Measurements from ENCODE around the gene MERTK. TPM values are rescaled to one million over a fixed set of nuclear protein-coding genes. Genes with fewer than 3 reads are reported as not detected.

MERTK gene
- total RNA-seq, 4 donors from 2014 or later = 10.6 to 36.6 (median 24.6) TPM

DNA sequence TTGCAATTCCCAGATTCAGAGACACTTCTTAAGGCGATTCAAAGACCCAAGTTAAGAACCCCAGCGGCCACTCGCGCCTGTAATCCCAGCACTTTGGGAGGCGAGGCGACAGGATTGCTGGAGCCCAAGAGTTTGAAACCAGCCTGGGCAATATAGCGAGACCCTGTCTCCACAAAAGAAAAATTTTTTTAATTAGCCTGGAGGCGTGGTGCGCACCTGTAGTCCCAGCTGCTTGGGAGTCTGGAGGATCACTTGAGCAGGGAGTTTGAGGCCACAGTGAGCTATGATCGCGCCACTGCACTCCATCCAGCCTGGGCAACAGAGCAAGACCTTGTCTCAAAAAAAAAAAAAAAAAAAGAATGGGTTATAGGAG is 13.8 kb upstream of the MERTK start:
- TF ChIP-seq POLR2A (IDR thresholded peaks at IDR 0.05) = no peak
- TF ChIP-seq CTCF (IDR thresholded peaks at IDR 0.05) = no peak
- Histone ChIP-seq H3K27me3 (no peaks in the 10 kb centered on the region), H3K9me3 (no peaks in the 10 kb centered on the region), H3K4me1 (no peaks in the 10 kb centered on the region), H3K27ac (peak overlapping the region; percentile 77 to 87), H3K36me3 (no peaks in the 10 kb centered on the region), H3K4me3 (peak overlapping the region; percentile 84 to 90)
- intact Hi-C loops (cut with DNase I; ENCODE audit: low total_unique reads) = no loop called here
- DNase-seq = no peak

GRCh38 chr2:111896024-111896423 is 2.4 kb upstream of the MERTK start:
- Histone ChIP-seq H3K27ac (no peak overlapping the region), H3K9me3 (no peaks in the 10 kb centered on the region), H3K4me1 (peaks cover 4 to 5% of the 10 kb centered on the region in 2 donors), H3K4me3 (no peak overlapping the region), H3K36me3 (no peaks in the 10 kb centered on the region), H3K27me3 (no peaks in the 10 kb centered on the region)
- TF ChIP-seq CTCF (IDR thresholded peaks at IDR 0.05) = no peak
- TF ChIP-seq POLR2A (IDR thresholded peaks at IDR 0.05) = no peak
- intact Hi-C loops (cut with DNase I; ENCODE audit: low total_unique reads) = loop anchor here (5.0 kb wide), 1 partner anchor 151 kb away; no protein-coding TSS in a partner anchor
- DNase-seq = no peak

- intact Hi-C loops (cut with DNase I; ENCODE audit: low total_unique reads) = loop anchor here (5.0 kb wide), 1 partner anchor 151 kb away; no protein-coding TSS in a partner anchor
- TF ChIP-seq POLR2A (IDR thresholded peaks at IDR 0.05) = no peak
- TF ChIP-seq CTCF (IDR thresholded peaks at IDR 0.05) = no peak
- no peaks in the 10 kb centered on the region for H3K9me3 ChIP-seq
- H3K4me1 ChIP-seq = peaks cover 4 to 5% of the 10 kb centered on the region in 2 donors
- DNase-seq = no peak
- H3K4me3 ChIP-seq = no peak overlapping the region
- H3K27ac ChIP-seq = no peak overlapping the region
- no peaks in the 10 kb centered on the region for H3K36me3 ChIP-seq
- no peaks in the 10 kb centered on the region for H3K27me3 ChIP-seq
These were observed 1.8 kb upstream of the MERTK start for GRCh38 chr2:111896576-111896975.

DNA sequence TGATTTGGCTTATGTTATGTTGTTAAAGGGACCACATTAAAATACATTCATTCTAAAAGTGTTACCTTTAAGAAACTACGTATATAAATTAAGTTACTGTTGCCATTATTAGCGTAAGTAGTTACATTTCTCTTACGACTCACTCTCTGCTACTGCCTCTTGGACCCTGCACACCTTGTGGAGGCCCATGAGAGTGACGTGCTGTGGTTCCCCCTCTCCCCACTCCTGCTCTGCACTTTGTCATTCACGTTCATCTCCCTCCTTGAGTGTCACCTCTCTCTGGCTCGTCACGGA is 830 bp upstream of the MERTK start:
- no peak for TF ChIP-seq POLR2A (IDR thresholded peaks at IDR 0.05)
- no peak for TF ChIP-seq CTCF (IDR thresholded peaks at IDR 0.05)
- Histone ChIP-seq H3K36me3 (no peaks in the 10 kb centered on the region), H3K9me3 (no peaks in the 10 kb centered on the region), H3K4me3 (peak overlapping the region; percentile 67 to 81), H3K27ac (peak overlapping the region; percentile 87 to 96), H3K4me1 (peaks cover 4 to 5% of the 10 kb centered on the region in 2 donors), H3K27me3 (no peaks in the 10 kb centered on the region)
- no peak for DNase-seq
- intact Hi-C loops (cut with DNase I; ENCODE audit: low total_unique reads) = loop anchor here (5.0 kb wide), 1 partner anchor 150 kb away; no protein-coding TSS in a partner anchor

DNA sequence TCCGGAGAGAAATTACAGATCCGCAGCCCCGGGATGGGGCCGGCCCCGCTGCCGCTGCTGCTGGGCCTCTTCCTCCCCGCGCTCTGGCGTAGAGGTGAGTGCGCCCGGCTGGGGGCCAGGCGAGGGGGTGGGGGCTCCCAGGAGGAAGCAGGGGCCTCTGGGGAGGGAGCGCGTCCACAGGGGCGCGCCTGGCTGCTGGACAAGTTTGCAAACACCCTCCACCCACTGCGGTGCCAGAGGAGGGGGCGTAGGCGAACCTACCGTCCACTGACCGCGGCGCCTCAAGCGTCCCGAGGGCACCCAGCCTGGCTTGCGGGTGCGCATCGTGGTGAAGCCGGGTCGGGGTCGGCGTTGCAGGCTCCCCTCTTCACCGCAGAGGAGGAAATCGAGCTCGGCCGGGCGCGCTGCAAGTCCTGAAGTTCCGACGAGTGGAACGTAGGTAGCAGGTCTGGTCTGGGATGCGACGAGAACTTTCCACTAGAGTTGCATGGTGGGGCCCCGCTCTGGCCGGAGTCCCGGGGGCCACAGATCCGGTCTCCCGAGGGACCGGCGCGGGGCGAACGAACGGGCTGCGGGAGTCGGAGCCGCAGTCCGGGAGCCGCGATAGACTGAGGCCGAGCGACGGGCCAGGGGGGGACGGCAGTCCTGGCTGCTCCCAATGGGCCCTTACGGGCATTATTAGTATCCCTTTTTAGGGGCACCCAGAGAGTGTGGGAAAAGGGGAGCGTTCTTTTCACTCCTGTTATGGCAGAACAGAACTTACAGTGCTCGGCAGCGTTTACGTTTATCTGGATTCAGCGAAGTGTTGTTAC is 502 bp downstream of the MERTK start:
- Histone ChIP-seq H3K9me3 (no peaks in the 10 kb centered on the region), H3K4me1 (peaks cover 4 to 5% of the 10 kb centered on the region in 2 donors), H3K27me3 (no peaks in the 10 kb centered on the region), H3K4me3 (peak overlapping the region; percentile 67 to 81), H3K36me3 (no peaks in the 10 kb centered on the region), H3K27ac (peak overlapping the region; percentile 87 to 96)
- DNase-seq = no peak
- TF ChIP-seq CTCF (IDR thresholded peaks at IDR 0.05) = no peak
- no peak for TF ChIP-seq POLR2A (IDR thresholded peaks at IDR 0.05)
- intact Hi-C loops (cut with DNase I; ENCODE audit: low total_unique reads) = loop anchor here (5.0 kb wide), 1 partner anchor 148 kb away; no protein-coding TSS in a partner anchor
